ENCODE data around the gene SAAL1.

GRCh38 chr11:18111005-18111404 lies 5.1 kb upstream of the SAAL1 start:
- TF ChIP-seq CTCF (conservative IDR thresholded peaks at IDR 0.05 in 1 of 2, IDR thresholded peaks at IDR 0.05 in 1 of 2; ENCODE audit: extremely low read depth in 1 of 2, insufficient read depth in 1 of 2, low read depth in 1 of 2, low read length in 2 of 2) (no peak), EZH2 (IDR thresholded peaks at IDR 0.05; ENCODE audit: borderline replicate concordance, low read length) (no peak)

Data from mammary epithelial cell (primary cell).